PFSK-1 (cell line): ENCODE data around the gene NOC4L.

Source experiments
- FOXP2 ChIP-seq: optimal IDR thresholded peaks from 2 replicates; pipeline ENCODE3; 2011; ENCODE audit warnings: borderline replicate concordance, control low read depth, inconsistent platforms; ENCODE audit not compliant: insufficient read depth; ENCODE audit errors: extremely low read length, extremely low read depth
- POLR2AphosphoS5 ChIP-seq: IDR thresholded peaks from 2 replicates; pipeline ENCODE4 v1.6.1; 2012; ENCODE audit warnings: low read depth, mild to moderate bottlenecking, control low read depth, low read length, moderate library complexity
- REST ChIP-seq, 2 experiments: IDR thresholded peaks; 2 replicates each; pipeline versions ENCODE4 v1.6.1 to v1.8.0; 2011 to 2012; ENCODE audit warnings: low read depth in 2 of 2, low read length in 2 of 2, control low read depth in 1 of 2, inconsistent platforms in 1 of 2, mild to moderate bottlenecking in 1 of 2, moderate library complexity in 1 of 2; ENCODE audit not compliant: insufficient read depth in 1 of 2
- SIN3A ChIP-seq: IDR thresholded peaks from 2 replicates; pipeline ENCODE4 v1.6.1; 2012; ENCODE audit warnings: mild to moderate bottlenecking, low read length, moderate library complexity, borderline replicate concordance; ENCODE audit not compliant: insufficient read depth
- TAF1 ChIP-seq: IDR thresholded peaks from 2 replicates; pipeline ENCODE4 v1.6.1; 2012; ENCODE audit warnings: low read length, control low read depth, borderline replicate concordance; ENCODE audit not compliant: insufficient read depth

NOC4L gene

DNA sequence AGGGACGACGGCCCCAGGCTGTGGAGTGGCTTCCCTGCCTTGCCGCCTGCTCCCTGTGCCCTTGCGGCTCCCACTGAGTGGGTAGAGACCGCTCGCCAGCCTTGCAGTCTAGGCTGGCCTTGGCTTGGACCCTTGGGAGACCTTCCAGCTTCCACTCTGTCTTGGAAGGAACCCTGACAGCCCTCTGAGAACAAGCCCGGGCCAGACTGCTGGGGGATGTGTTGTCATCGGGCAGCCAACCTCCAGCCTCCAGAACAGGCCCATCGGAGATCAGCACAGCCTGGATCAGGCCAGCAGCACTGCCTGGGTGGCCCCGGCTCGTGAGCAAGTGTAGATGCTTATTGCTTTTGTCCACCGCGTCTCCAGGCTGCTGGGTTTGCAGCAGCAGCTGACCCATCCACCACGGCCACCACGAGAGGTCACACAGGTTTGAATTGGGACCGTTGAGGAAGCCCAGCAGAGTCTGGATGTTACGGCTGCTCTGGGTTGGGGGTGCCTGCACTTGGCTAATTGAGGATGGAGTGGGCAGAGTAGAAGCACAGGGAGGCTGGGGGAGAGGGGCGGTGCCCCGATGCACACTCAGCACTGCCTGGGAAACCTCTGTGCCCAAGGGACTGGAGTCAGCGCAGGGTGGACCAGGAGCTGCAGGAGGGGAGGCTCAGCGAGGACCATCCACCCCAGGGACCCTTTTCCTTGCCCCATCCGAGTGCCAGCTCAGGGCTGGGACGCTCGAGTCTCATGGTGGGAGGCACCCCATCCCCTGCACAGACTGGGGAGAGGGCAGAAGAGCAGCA is 55.5 kb downstream of the NOC4L start:
- no peak for TF ChIP-seq REST (IDR thresholded peaks at IDR 0.05; ENCODE audit: insufficient read depth in 1 of 2, low read depth in 2 of 2, low read length in 2 of 2)
- TF ChIP-seq TAF1, result no peak
- TF ChIP-seq SIN3A, result no peak
- TF ChIP-seq FOXP2, result no peak
- no peak for TF ChIP-seq POLR2AphosphoS5

DNA sequence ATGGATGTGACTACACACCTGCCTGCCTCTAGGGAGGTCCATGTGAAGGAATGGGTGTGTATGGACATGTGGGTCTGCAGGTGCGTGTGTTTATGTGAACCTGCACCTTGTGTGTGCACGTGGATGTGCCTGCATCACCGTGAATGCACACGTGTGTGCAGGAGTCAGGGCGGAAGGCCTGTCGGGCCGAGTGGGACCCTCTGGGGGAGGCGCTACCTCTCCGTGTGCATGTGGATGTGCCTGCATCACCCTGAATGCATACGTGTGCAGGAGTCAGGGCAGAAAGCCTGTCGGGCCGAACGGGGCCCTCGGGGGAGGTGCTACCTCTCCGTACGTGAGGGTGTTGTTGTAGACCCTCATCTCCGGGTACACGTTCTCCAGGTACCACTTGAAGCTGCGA is 56.5 kb downstream of the NOC4L start:
- no peak for TF ChIP-seq SIN3A
- TF ChIP-seq FOXP2, result no peak
- TF ChIP-seq TAF1, result no peak
- no peak for TF ChIP-seq POLR2AphosphoS5
- no peak for TF ChIP-seq REST (IDR thresholded peaks at IDR 0.05; ENCODE audit: insufficient read depth in 1 of 2, low read depth in 2 of 2, low read length in 2 of 2)

- TF ChIP-seq POLR2AphosphoS5, result no peak
- no peak for TF ChIP-seq REST (IDR thresholded peaks at IDR 0.05; ENCODE audit: insufficient read depth in 1 of 2, low read depth in 2 of 2, low read length in 2 of 2)
- TF ChIP-seq SIN3A, result no peak
- no peak for TF ChIP-seq FOXP2
- TF ChIP-seq TAF1, result no peak
Measured at GRCh38 chr12:132201391-132202120, 57.3 kb downstream of the NOC4L start.
